Peyer's patch (tissue), 4 donors: ENCODE measurements around the gene DCLK1.

Experiments
- CTCF ChIP-seq, 6 experiments: fragments of 450-650 bp in 4 of 6; fragments of 200-600 bp in 2 of 6; sonication (generic) in 1 of 6; IDR thresholded peaks; one replicate each; pipeline ENCODE4 v1.5.1; 2017 to 2019; ENCODE audit warnings: antibody characterized with exemption in 6 of 6, mild to moderate bottlenecking in 3 of 6, moderate library complexity in 1 of 6
- POLR2A ChIP-seq, 2 donors: fragments of 450-650 bp; IDR thresholded peaks; one replicate each; pipeline ENCODE4 v1.5.1; 2017; ENCODE audit warnings: antibody characterized with exemption in 2 of 2, mild to moderate bottlenecking in 2 of 2, moderate library complexity in 2 of 2

GRCh38 chr13:36133950-36134626 is 2.9 kb upstream of the DCLK1 start:
- TF ChIP-seq CTCF (IDR thresholded peaks at IDR 0.05) (no peak), POLR2A (IDR thresholded peaks at IDR 0.05) (no peak)
